ENCODE measurements around the gene AKR1D1. TPM values are rescaled to one million over a fixed set of nuclear protein-coding genes. Genes with fewer than 3 reads are reported as not detected.
"Not testable (repeated sequence)": the region's sequence is repeated elsewhere in the genome, so short reads cannot be mapped to it uniquely, and the experiment has no call there.

Gene AKR1D1
- total RNA-seq, 1 experiment from 2014 or later = 0.10 TPM

- DNase-seq (ENCODE audit: low read depth, low spot score) (no peak), ATAC-seq (no peak)
- H3K27ac ChIP-seq (ENCODE audit: low read depth, low read length) = no peak overlapping the region
- H3K9ac ChIP-seq (ENCODE audit: low read length) = no peak overlapping the region
- no peaks in the 10 kb centered on the region for H3K9me3 ChIP-seq (ENCODE audit: control insufficient read depth in 1 of 2, insufficient read depth in 1 of 2, low read depth in 1 of 2, low read length in 2 of 2)
- no peak overlapping the region for H3K4me3 ChIP-seq (replicated peaks in 1 of 2; ENCODE audit: low read depth in 1 of 2, low read length in 2 of 2)
- no TSS peak for BruUV-seq (replicated peaks)
- ChIA-PET CTCF (no interaction called here), RAD21 (ENCODE audit: low non-redundant PET in 1 of 2, low total read pairs in 2 of 2, uncharacterized antibody in 2 of 2, unreplicated experiment in 2 of 2) (no interaction called here), POLR2A (no interaction called here)
- no peaks in the 10 kb centered on the region for H3K79me2 ChIP-seq (ENCODE audit: insufficient read depth, low read length)
- H3K4me2 ChIP-seq (ENCODE audit: low read length) = no peak overlapping the region
- H4K20me1 ChIP-seq (ENCODE audit: insufficient read depth) = no peaks in the 10 kb centered on the region
- no peak overlapping the region for H2AFZ ChIP-seq (ENCODE audit: low read depth, low read length, poor library complexity, severe bottlenecking)
- H3K36me3 ChIP-seq (ENCODE audit: control insufficient read depth in 1 of 2, insufficient read depth in 2 of 2, low read length in 2 of 2) = no peaks in the 10 kb centered on the region
- no peaks in the 10 kb centered on the region for H3K27me3 ChIP-seq (ENCODE audit: insufficient read depth, low read length)
- H3K9me2 ChIP-seq (ENCODE audit: insufficient read depth) = no peaks in the 10 kb centered on the region
- TF ChIP-seq, protein P1, sequence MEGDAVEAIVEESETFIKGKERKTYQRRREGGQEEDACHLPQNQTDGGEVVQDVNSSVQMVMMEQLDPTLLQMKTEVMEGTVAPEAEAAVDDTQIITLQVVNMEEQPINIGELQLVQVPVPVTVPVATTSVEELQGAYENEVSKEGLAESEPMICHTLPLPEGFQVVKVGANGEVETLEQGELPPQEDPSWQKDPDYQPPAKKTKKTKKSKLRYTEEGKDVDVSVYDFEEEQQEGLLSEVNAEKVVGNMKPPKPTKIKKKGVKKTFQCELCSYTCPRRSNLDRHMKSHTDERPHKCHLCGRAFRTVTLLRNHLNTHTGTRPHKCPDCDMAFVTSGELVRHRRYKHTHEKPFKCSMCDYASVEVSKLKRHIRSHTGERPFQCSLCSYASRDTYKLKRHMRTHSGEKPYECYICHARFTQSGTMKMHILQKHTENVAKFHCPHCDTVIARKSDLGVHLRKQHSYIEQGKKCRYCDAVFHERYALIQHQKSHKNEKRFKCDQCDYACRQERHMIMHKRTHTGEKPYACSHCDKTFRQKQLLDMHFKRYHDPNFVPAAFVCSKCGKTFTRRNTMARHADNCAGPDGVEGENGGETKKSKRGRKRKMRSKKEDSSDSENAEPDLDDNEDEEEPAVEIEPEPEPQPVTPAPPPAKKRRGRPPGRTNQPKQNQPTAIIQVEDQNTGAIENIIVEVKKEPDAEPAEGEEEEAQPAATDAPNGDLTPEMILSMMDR (IDR thresholded peaks at IDR 0.05 in 2 of 3, conservative IDR thresholded peaks at IDR 0.05 in 1 of 3; ENCODE audit: borderline replicate concordance in 1 of 3, insufficient read depth in 1 of 3, low read depth in 2 of 3, low read length in 2 of 3) = no peak
- TF ChIP-seq RAD21 (IDR thresholded peaks at IDR 0.05; ENCODE audit: low read depth) (no peak), MAX (IDR thresholded peaks at IDR 0.05) (no peak), CBX3 (IDR thresholded peaks at IDR 0.05; ENCODE audit: low read depth) (no peak), REST (IDR thresholded peaks at IDR 0.05; ENCODE audit: low read depth) (no peak), SRF (IDR thresholded peaks at IDR 0.05; ENCODE audit: low read depth) (no peak), CEBPB (IDR thresholded peaks at IDR 0.05; ENCODE audit: low read depth) (no peak), POLR2AphosphoS5 (IDR thresholded peaks at IDR 0.05; ENCODE audit: low read depth, low read length) (no peak), EZH2phosphoT487 (IDR thresholded peaks at IDR 0.05; ENCODE audit: borderline replicate concordance) (no peak), SP1 (IDR thresholded peaks at IDR 0.05; ENCODE audit: low read depth) (no peak)
- no peaks in the 10 kb centered on the region for H3K4me1 ChIP-seq (ENCODE audit: control insufficient read depth in 1 of 2, insufficient read depth in 2 of 2, low read length in 2 of 2)
- intact Hi-C loops (cut with micrococcal nuclease) = no loop called here
Measured at GRCh38 chr7:138052696-138053095, 23.6 kb upstream of the AKR1D1 start.

- RAD21 ChIA-PET (ENCODE audit: low non-redundant PET in 1 of 2, low total read pairs in 2 of 2, uncharacterized antibody in 2 of 2, unreplicated experiment in 2 of 2); H3K4me3 ChIP-seq (replicated peaks in 1 of 2; ENCODE audit: low read depth in 1 of 2, low read length in 2 of 2); H3K9me3 ChIP-seq (ENCODE audit: control insufficient read depth in 1 of 2, insufficient read depth in 1 of 2, low read depth in 1 of 2, low read length in 2 of 2); H3K36me3 ChIP-seq (ENCODE audit: control insufficient read depth in 1 of 2, insufficient read depth in 2 of 2, low read length in 2 of 2); H3K9me2 ChIP-seq (ENCODE audit: insufficient read depth); H3K27me3 ChIP-seq (ENCODE audit: insufficient read depth, low read length); intact Hi-C loops (cut with micrococcal nuclease); H3K79me2 ChIP-seq (ENCODE audit: insufficient read depth, low read length); H2AFZ ChIP-seq (ENCODE audit: low read depth, low read length, poor library complexity, severe bottlenecking); H3K4me2 ChIP-seq (ENCODE audit: low read length); ATAC-seq; H3K9ac ChIP-seq (ENCODE audit: low read length); H3K27ac ChIP-seq (ENCODE audit: low read depth, low read length); CTCF ChIA-PET; H4K20me1 ChIP-seq (ENCODE audit: insufficient read depth); POLR2A ChIA-PET; DNase-seq (ENCODE audit: low read depth, low spot score); H3K4me1 ChIP-seq (ENCODE audit: control insufficient read depth in 1 of 2, insufficient read depth in 2 of 2, low read length in 2 of 2); BruUV-seq (replicated peaks): not testable (repeated sequence)
Measured at GRCh38 chr7:138055698-138056097, 20.6 kb upstream of the AKR1D1 start.
